Lung (tissue), 12 donors: ENCODE results near the gene NPIPB6. TPM values are rescaled to one million over a fixed set of nuclear protein-coding genes. Genes with fewer than 3 reads are reported as not detected.

ENCODE experiments used
- ATAC-seq: fragments of 200-7000 bp; cut with Tn5 transposase; one replicate; pipeline ENCODE4 v1.9.1; 2020; ENCODE audit warnings: moderate number of reproducible peaks; ENCODE audit not compliant: insufficient read depth, low FRiP score
- DNase-seq, 3 donors: peaks; one replicate each; pipeline ENCODE4 v3.0.0-alpha.2; 2013 to 2017
- H3K27ac ChIP-seq, 2 donors: one replicate each; pipeline ENCODE4 v1.5.1; 2013; ENCODE audit warnings: mild to moderate bottlenecking in 2 of 2, moderate library complexity in 2 of 2, control low read depth in 1 of 2, inconsistent platforms in 1 of 2, low read depth in 1 of 2, low read length in 1 of 2
- H3K27me3 ChIP-seq, 3 donors: one replicate each; pipeline ENCODE4 v1.5.1; 2013; ENCODE audit warnings: low read length in 2 of 3; ENCODE audit not compliant: control insufficient read depth in 3 of 3, insufficient read depth in 3 of 3
- H3K36me3 ChIP-seq, 4 donors: one replicate each; pipeline ENCODE4 v1.5.1; 2013; ENCODE audit warnings: low read length in 4 of 4, mild to moderate bottlenecking in 1 of 4, moderate library complexity in 1 of 4; ENCODE audit not compliant: control insufficient read depth in 4 of 4, insufficient read depth in 4 of 4
- H3K4me1 ChIP-seq, 5 donors: one replicate each; pipeline ENCODE4 v1.5.1; 2013; ENCODE audit warnings: low read length in 5 of 5, mild to moderate bottlenecking in 2 of 5, moderate library complexity in 1 of 5; ENCODE audit not compliant: control insufficient read depth in 5 of 5, insufficient read depth in 5 of 5
- H3K4me3 ChIP-seq: one replicate; pipeline ENCODE4 v1.5.1; 2013; ENCODE audit warnings: mild to moderate bottlenecking, control low read depth, moderate library complexity
- H3K9ac ChIP-seq, 2 donors: one replicate each; pipeline ENCODE4 v1.5.1; 2013; ENCODE audit warnings: low read length in 2 of 2, control low read depth in 1 of 2; ENCODE audit not compliant: insufficient read depth in 1 of 2
- H3K9me3 ChIP-seq, 4 donors: one replicate each; pipeline ENCODE4 v1.5.1; 2013; ENCODE audit warnings: low read length in 3 of 4, mild to moderate bottlenecking in 1 of 4, moderate library complexity in 1 of 4; ENCODE audit not compliant: control insufficient read depth in 4 of 4, insufficient read depth in 3 of 4
- CTCF ChIP-seq: IDR thresholded peaks from 2 replicates; pipeline ENCODE4 v1.5.1; 2012; ENCODE audit warnings: mild to moderate bottlenecking; ENCODE audit errors: control extremely low read depth, extremely low read depth
- WGBS, 2 donors: extraction: QIAGEN DNeasy Blood & Tissue Kit; methylation state at CpG; one replicate each; pipeline ENCODE4 v1.1.7; 2013; 5-methylcytosine and 5-hydroxymethylcytosine counted together
- polyA plus RNA-seq, 2 donors: library from polyadenylated mRNA; stranded (reverse); fragments of 200-250 nt; gene quantifications; one replicate each; pipeline ENCODE4 v1.2.1, GENCODE V29; 2013
- total RNA-seq, 2 donors: library from RNA; depleted of rRNA in 1 of 2; stranded (reverse); fragments of >200 nt in 1 of 2; gene quantifications; one replicate each; pipeline ENCODE4 v1.2.1, GENCODE V29; 2014 to 2021
- donor health status: control.
- donor health status: control.
- donor health status: Bipolar disorder and iron deficiency.
- donor health status: healthy.
- donor health status: DM: yes; HTN: yes; CAD: no.

The NPIPB6 gene
- total and polyA plus RNA-seq, 4 donors, result 0.14 to 6.1 (median 1.4) TPM

- 97 to 98% methylated on average over 73 of the region's 73 CpGs for WGBS, 2 donors
- ATAC-seq (no peak), DNase-seq (no peak)
- Histone ChIP-seq H3K36me3 (peaks cover 0 to 2% (median 0%) of the 10 kb centered on the region in 4 donors), H3K9me3 (no peaks in the 10 kb centered on the region), H3K27me3 (no peaks in the 10 kb centered on the region), H3K27ac (no peak overlapping the region), H3K4me1 (no peaks in the 10 kb centered on the region), H3K4me3 (no peak overlapping the region), H3K9ac (no peak overlapping the region)
- no peak for TF ChIP-seq CTCF
These were observed 43.2 kb downstream of the NPIPB6 start for GRCh38 chr16:28320023-28320561.

DNA sequence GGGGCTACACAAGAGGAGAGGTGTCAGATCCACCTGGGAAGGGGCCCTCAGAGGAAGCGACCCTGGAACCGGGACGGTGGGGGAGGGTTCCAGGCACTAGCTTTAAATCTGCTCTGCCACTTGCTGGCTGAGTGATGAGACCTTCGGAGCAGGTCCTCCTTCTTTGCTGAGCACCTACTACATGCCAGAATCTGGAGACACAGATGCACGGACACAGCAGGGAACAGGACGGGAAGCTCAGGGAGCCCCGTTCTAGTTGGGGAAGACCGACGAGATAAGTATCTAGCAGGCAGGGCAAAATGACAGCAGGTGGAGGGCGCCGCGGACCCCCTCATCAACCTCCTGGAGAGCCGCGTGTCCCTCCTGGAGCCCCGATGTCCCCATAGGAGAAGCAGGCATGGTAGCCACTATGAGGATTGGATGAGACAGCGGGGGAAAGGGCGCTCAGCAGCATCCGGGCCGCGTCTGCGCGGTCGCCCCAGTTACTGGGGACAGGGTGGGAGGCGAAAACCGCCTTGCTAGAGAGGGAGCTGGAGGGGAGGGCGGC is 43.8 kb downstream of the NPIPB6 start:
- H3K27ac ChIP-seq, result no peak overlapping the region
- no peak overlapping the region for H3K4me3 ChIP-seq
- H3K27me3 ChIP-seq, result no peaks in the 10 kb centered on the region
- ATAC-seq, result no peak
- H3K9me3 ChIP-seq, result no peaks in the 10 kb centered on the region
- H3K4me1 ChIP-seq, result no peaks in the 10 kb centered on the region
- H3K36me3 ChIP-seq, result peaks cover 0 to 2% (median 0%) of the 10 kb centered on the region in 4 donors
- TF ChIP-seq CTCF, result no peak
- 95% methylated on average over 26 of the region's 26 CpGs for WGBS, 2 donors
- no peak for DNase-seq
- no peak overlapping the region for H3K9ac ChIP-seq

DNA sequence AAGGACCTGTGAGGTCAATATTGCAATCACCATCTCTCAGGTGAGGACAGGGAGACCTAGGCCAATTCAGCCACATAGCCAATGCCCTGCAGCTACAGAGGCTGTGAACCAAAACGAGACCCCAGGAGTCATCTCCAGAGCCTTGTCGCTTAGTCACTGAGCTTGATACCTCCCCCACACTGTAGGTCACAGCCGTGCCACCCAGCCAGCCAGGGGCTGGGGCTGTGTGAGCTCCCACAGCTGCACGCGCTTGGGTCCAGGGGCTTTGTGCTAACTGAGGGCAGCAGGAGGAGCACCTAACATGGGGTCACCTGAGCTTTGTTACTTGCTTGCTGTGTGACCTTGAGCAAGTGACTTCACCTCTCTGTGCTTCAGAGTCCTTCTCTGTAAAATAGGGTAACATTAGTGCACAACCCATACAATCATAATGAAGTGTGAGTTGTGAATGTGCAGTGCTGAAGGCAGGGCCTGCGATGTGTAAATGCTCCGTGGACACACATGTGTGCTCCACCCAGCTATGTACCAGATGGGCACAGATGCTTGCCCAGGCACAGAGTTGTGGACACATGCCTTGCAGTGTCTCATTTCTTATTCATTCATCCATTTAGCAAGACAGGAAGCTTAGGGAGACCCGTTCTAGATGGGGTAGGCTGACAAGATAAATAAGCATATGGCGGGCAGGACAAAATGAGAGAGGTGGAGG is 45.1 kb downstream of the NPIPB6 start:
- no peak for DNase-seq
- WGBS, 2 donors, result 87 to 94% methylated on average over 9 of the region's 9 CpGs

More for the DNA sequence above, 45.1 kb downstream of the NPIPB6 start:
- Histone ChIP-seq H3K9ac (no peak overlapping the region), H3K27ac (no peak overlapping the region), H3K36me3 (peaks cover 0 to 2% (median 0%) of the 10 kb centered on the region in 4 donors), H3K4me3 (no peak overlapping the region), H3K27me3 (no peaks in the 10 kb centered on the region), H3K4me1 (no peaks in the 10 kb centered on the region), H3K9me3 (no peaks in the 10 kb centered on the region)
- no peak for TF ChIP-seq CTCF
- ATAC-seq, result no peak
